Bronchus fibroblast of lung (primary cell): Measurements from ENCODE around the gene TAF11L2. TPM values are rescaled to one million over a fixed set of nuclear protein-coding genes. Genes with fewer than 3 reads are reported as not detected.

ENCODE experiments used
- total RNA-seq: library from RNA; depleted of rRNA; stranded (reverse); fragments of >200 nt; gene quantifications from 2 replicates; pipeline ENCODE4 v1.2.3, GENCODE V29; 2015

Gene TAF11L2
- not detected in 2 replicates for total RNA-seq

GRCh38 chr5:17497931-17498330, at the start of gene TAF11L2:
Gene TAF11L2, plus strand, starts transcription at chr5:17498231.

GRCh38 chr5:17518067-17518466, 20.0 kb downstream of the TAF11L2 start, which contains the start of gene TAF11L3:
Gene TAF11L3, plus strand, starts transcription at chr5:17518367.

GRCh38 chr5:17521501-17521900, 23.5 kb downstream of the TAF11L2 start, which contains the start of gene TAF11L4:
Gene TAF11L4, plus strand, starts transcription at chr5:17521801.

GRCh38 chr5:17524935-17525334, 26.9 kb downstream of the TAF11L2 start, which contains the start of gene TAF11L5:
Gene TAF11L5, plus strand, starts transcription at chr5:17525235.

GRCh38 chr5:17528369-17528768, 30.3 kb downstream of the TAF11L2 start, which contains the start of gene TAF11L6:
Gene TAF11L6, plus strand, starts transcription at chr5:17528669.

Other genes starting within 250 kb of the TAF11L2 start
- gene TAF11L3, start 20.1 kb downstream of the TAF11L2 start, total RNA-seq = not detected in 2 replicates
- gene TAF11L4, start 23.6 kb downstream of the TAF11L2 start, total RNA-seq = not detected in 2 replicates
- not detected in 2 replicates for gene TAF11L5, start 27.0 kb downstream of the TAF11L2 start, total RNA-seq
- not detected in 2 replicates for gene TAF11L6, start 30.4 kb downstream of the TAF11L2 start, total RNA-seq
- not detected in 2 replicates for gene TAF11L7, start 87.5 kb downstream of the TAF11L2 start, total RNA-seq
- not detected in 2 replicates for gene TAF11L8, start 92.7 kb downstream of the TAF11L2 start, total RNA-seq
- not detected in 2 replicates for gene TAF11L9, start 96.2 kb downstream of the TAF11L2 start, total RNA-seq
- not detected in 2 replicates for gene TAF11L10, start 99.6 kb downstream of the TAF11L2 start, total RNA-seq
- not detected in 2 replicates for gene TAF11L11, start 106.0 kb downstream of the TAF11L2 start, total RNA-seq
- not detected in 2 replicates for gene TAF11L12, start 112.2 kb downstream of the TAF11L2 start, total RNA-seq
- gene TAF11L13, start 133.9 kb downstream of the TAF11L2 start, total RNA-seq = not detected in 2 replicates
- not detected in 2 replicates for gene TAF11L14, start 136.2 kb downstream of the TAF11L2 start, total RNA-seq